PC-9 (cell line): Measurements from ENCODE around the gene KCNA2. TPM values are rescaled to one million over a fixed set of nuclear protein-coding genes. Genes with fewer than 3 reads are reported as not detected.

Experiments
- BruUV-seq: library from RNA; stranded (reverse); fragments of 400-500 nt; replicated peaks from 2 replicates; lab custom pipeline; 2021; lab: Mats Ljungman, UMichigan
- CTCF ChIA-PET: fragments of 300-600 bp; sonication (Branson Sonifier 250); formaldehyde crosslinking; loops from one replicate; lab custom pipeline; 2022; ENCODE audit warnings: antibody characterized with exemption; lab: Charles Lee
- POLR2A ChIA-PET: fragments of 300-600 bp; sonication (Branson Sonifier 250); formaldehyde crosslinking; loops from one replicate; lab custom pipeline; 2022; ENCODE audit warnings: antibody characterized with exemption; ENCODE audit not compliant: unreplicated experiment; lab: Charles Lee
- DNase-seq, 2 experiments: peaks; one replicate each; pipeline versions ENCODE4 v3.0.0 to v3.0.0-alpha.2; 2015 to 2022; ENCODE audit warnings: mixed read lengths in 1 of 2
- H2AFZ ChIP-seq: fragments of 200-600 bp; sonication (generic); 2 replicates; pipeline ENCODE4 v1.8.1; 2017; ENCODE audit warnings: antibody characterized with exemption
- H3F3A ChIP-seq: fragments of 200-600 bp; sonication (generic); 2 replicates; pipeline ENCODE4 v1.8.1; 2017; ENCODE audit warnings: antibody characterized with exemption, mild to moderate bottlenecking, low read depth; ENCODE audit not compliant: insufficient read depth
- H3K27ac ChIP-seq: fragments of 200-600 bp; sonication (generic); 2 replicates; pipeline ENCODE4 v1.6.1; 2016; ENCODE audit warnings: mixed run types
- H3K27me3 ChIP-seq: fragments of 200-600 bp; sonication (generic); 2 replicates; pipeline ENCODE4 v1.6.1; 2016; ENCODE audit warnings: low read depth, mixed run types; ENCODE audit not compliant: insufficient read depth
- H3K36me3 ChIP-seq: fragments of 200-600 bp; sonication (generic); 2 replicates; pipeline ENCODE4 v1.6.1; 2016; ENCODE audit warnings: low read depth, mixed run types
- H3K4me1 ChIP-seq: fragments of 200-600 bp; sonication (generic); replicated peaks from 2 replicates; pipeline ENCODE4 v1.6.1; 2016; ENCODE audit warnings: mixed run types; ENCODE audit not compliant: insufficient read depth
- H3K4me2 ChIP-seq: fragments of 200-600 bp; sonication (generic); 2 replicates; pipeline ENCODE4 v1.6.1; 2017; ENCODE audit warnings: mixed run types
- H3K4me3 ChIP-seq: fragments of 200-600 bp; sonication (generic); 2 replicates; pipeline ENCODE4 v1.6.1; 2016; ENCODE audit warnings: mixed run types
- H3K79me2 ChIP-seq: fragments of 200-600 bp; sonication (generic); 2 replicates; pipeline ENCODE4 v1.6.1; 2017; ENCODE audit warnings: low read depth, mixed run types
- H3K9me2 ChIP-seq: fragments of 200-600 bp; sonication (generic); 2 replicates; pipeline ENCODE4 v1.8.1; 2017; ENCODE audit warnings: mild to moderate bottlenecking; ENCODE audit not compliant: insufficient read depth
- H3K9me3 ChIP-seq: fragments of 200-600 bp; sonication (generic); 2 replicates; pipeline ENCODE4 v1.8.1; 2016; ENCODE audit warnings: low read depth; ENCODE audit not compliant: insufficient read depth
- H4K20me1 ChIP-seq: fragments of 200-600 bp; sonication (generic); 2 replicates; pipeline ENCODE4 v1.8.1; 2017; ENCODE audit not compliant: insufficient read depth
- CTCF ChIP-seq: fragments of 200-600 bp; sonication (generic); conservative IDR thresholded peaks from 2 replicates; pipeline ENCODE4 v1.6.1; 2017; ENCODE audit warnings: mixed run types, antibody characterized with exemption, mild to moderate bottlenecking, moderate library complexity
- EZH2 ChIP-seq: fragments of 200-600 bp; sonication (generic); IDR thresholded peaks from 2 replicates; pipeline ENCODE4 v1.8.0; 2017; ENCODE audit warnings: antibody characterized with exemption, low read depth
- intact Hi-C: fragments of 100-400 bp; cut with micrococcal nuclease; formaldehyde crosslinking; loops from one replicate; pipeline ENCODE4 v1.10.0; 2022; ENCODE audit not compliant: unreplicated experiment
- total RNA-seq: library from RNA; stranded (reverse); gene quantifications from 2 replicates; pipeline ENCODE4 v1.2.3, GENCODE V29; 2021

The KCNA2 gene
- total RNA-seq, 1 experiment from 2014 or later: not detected

GRCh38 chr1:110635434-110635833 lies 29.3 kb upstream of the KCNA2 start:
- Histone ChIP-seq H3K27ac (no peak overlapping the region), H2AFZ (no peak overlapping the region), H4K20me1 (no peaks in the 10 kb centered on the region), H3K79me2 (no peaks in the 10 kb centered on the region), H3F3A (no peaks in the 10 kb centered on the region), H3K27me3 (no peaks in the 10 kb centered on the region), H3K4me1 (no peaks in the 10 kb centered on the region), H3K36me3 (no peaks in the 10 kb centered on the region), H3K9me2 (no peaks in the 10 kb centered on the region), H3K4me3 (no peak overlapping the region), H3K9me3 (no peaks in the 10 kb centered on the region), H3K4me2 (no peak overlapping the region)
- TF ChIP-seq EZH2 (no peak), CTCF (no peak)
- POLR2A ChIA-PET: no interaction called here
- CTCF ChIA-PET: no interaction called here
- BruUV-seq: no TSS peak
- no peak for DNase-seq
- intact Hi-C loops: no loop called here

DNA sequence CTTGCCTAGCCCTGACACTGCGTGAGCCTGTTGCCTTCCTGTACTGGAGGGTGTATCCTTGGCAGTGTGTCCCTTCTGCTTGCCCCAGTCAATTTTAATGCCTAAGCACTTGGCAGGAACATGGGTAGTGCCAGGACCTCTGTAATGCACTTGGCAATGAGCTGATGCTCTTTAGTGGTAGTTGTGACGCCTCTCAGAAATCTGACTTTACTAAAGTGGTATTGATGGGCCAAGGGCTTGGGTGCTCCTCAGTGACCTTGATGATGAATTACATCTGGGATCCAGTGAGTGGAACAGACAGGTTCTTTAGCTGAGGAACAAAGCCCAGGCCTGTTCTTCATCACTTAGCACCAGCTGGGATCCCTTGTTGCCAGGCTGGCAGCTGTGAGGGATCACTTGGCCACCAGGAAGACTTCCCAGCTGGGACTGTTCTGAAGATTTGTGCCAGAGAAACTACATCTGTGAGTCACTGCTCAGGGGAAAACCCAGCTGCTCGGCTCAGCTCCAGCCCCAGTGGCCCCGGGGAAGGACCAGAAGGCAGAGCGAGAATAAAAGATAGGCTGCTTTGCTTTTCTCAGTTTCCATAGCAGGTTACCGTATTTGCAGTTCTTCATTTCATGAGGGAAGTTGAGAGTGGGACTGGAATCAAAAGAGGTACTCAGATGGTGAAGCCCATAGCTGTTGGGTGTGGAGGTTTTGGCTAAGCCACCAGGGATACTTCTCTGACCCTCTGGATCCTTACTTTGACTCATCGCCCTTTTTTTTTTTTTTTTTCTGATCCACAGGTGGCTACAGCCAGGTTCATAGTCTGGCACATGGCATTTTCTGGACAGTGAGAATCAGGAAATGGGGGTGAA lies 28.5 kb upstream of the KCNA2 start:
- H3K4me3 ChIP-seq: no peak overlapping the region
- H3K9me2 ChIP-seq: no peaks in the 10 kb centered on the region
- no peak overlapping the region for H3K27ac ChIP-seq
- no peaks in the 10 kb centered on the region for H3K4me1 ChIP-seq
- CTCF ChIA-PET: no interaction called here
- peak in 1 of 2 experiments; percentile 48 for DNase-seq
- TF ChIP-seq EZH2 (no peak), CTCF (no peak)
- no peak overlapping the region for H2AFZ ChIP-seq
- no peaks in the 10 kb centered on the region for H4K20me1 ChIP-seq
- no peaks in the 10 kb centered on the region for H3F3A ChIP-seq
- no peak overlapping the region for H3K4me2 ChIP-seq
- no peaks in the 10 kb centered on the region for H3K79me2 ChIP-seq
- no peaks in the 10 kb centered on the region for H3K27me3 ChIP-seq
- BruUV-seq: no TSS peak
- POLR2A ChIA-PET: no interaction called here
- no peaks in the 10 kb centered on the region for H3K36me3 ChIP-seq
- H3K9me3 ChIP-seq: no peaks in the 10 kb centered on the region
- intact Hi-C loops: loop anchor here (5.0 kb wide), 1 partner anchor 148 kb away; no protein-coding TSS in a partner anchor

GRCh38 chr1:110634086-110634454 lies 27.9 kb upstream of the KCNA2 start:
- no peaks in the 10 kb centered on the region for H4K20me1 ChIP-seq
- ChIA-PET CTCF (no interaction called here), POLR2A (no interaction called here)
- H3K4me2 ChIP-seq: no peak overlapping the region
- no peaks in the 10 kb centered on the region for H3K4me1 ChIP-seq
- no peaks in the 10 kb centered on the region for H3K9me2 ChIP-seq
- no peak overlapping the region for H3K27ac ChIP-seq
- TF ChIP-seq CTCF (no peak), EZH2 (no peak)
- no TSS peak for BruUV-seq
- H3K4me3 ChIP-seq: no peak overlapping the region
- no peaks in the 10 kb centered on the region for H3K27me3 ChIP-seq
- no peak overlapping the region for H2AFZ ChIP-seq
- no peak for DNase-seq
- no peaks in the 10 kb centered on the region for H3K79me2 ChIP-seq
- intact Hi-C loops: loop anchor here (5.0 kb wide), 1 partner anchor 148 kb away; no protein-coding TSS in a partner anchor
- no peaks in the 10 kb centered on the region for H3F3A ChIP-seq
- H3K36me3 ChIP-seq: no peaks in the 10 kb centered on the region
- no peaks in the 10 kb centered on the region for H3K9me3 ChIP-seq
